Spleen (tissue), 7 donors: ENCODE results near the gene NYNRIN.

Source experiments
- CTCF ChIP-seq, 11 experiments: fragments of 200-600 bp in 7 of 11; fragments of 450-650 bp in 4 of 11; sonication (generic) in 4 of 11; IDR thresholded peaks in 8 of 11; conservative IDR thresholded peaks in 3 of 11; 1 replicate in 7 of 11; 2 replicates in 4 of 11; pipeline versions ENCODE4 v1.4.0 to v1.8.0; 2016 to 2021; ENCODE audit warnings: antibody characterized with exemption in 11 of 11, inconsistent platforms in 4 of 11, mild to moderate bottlenecking in 1 of 11
- POLR2AphosphoS5 ChIP-seq, 3 donors: sonication (generic); formaldehyde crosslinking; IDR thresholded peaks; one replicate each; pipeline ENCODE4 v1.5.1; 2017; ENCODE audit warnings: antibody characterized with exemption in 3 of 3
- donor health status: DM: no; HTN: no; CAD: no; lungs with moderate emphysema.
- donor health status: DM: no; HTN: no; CAD: no.
- donor health status: DM: no; HTN: no; CAD: no.

DNA sequence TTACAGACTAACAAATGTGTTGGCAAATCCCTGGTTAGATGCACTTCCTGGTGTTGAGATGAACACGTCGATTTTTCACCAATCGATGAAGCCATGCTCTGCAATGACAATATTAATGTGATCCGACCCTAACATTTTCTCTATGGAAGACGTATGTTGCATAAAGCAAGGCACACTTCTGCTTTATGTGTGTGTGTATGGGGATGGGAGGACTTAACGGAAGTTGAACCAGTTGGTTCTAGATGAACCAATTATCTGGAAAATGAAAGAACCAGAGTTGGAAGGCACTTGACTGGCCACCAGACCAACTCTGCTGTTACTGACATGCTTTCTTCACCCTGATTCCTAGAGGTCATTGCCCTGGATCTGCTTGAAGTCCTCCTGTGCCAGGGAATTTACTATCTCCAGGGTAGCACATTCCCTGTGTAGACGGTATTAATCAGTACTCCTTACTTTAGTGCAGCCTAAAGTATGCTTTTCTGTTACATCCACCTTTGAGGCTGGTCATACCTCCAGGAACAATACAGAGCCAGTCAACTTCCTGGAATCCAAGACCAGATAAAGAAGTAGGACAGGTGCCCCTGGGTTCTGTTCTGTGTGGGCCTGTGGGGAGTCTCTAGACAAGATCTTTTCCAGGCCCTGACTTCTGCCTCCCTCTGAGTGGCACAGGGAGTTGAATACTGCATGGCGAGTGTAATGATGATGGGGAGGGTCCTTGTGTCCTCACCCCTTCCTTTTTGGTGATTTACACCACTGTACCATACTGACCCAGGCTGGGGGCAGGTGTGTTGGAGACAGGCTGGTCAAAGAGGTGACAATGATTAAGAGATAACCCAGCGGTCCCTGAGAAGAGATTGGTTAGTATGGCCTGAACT is 39.7 kb downstream of the NYNRIN start:
- TF ChIP-seq CTCF (IDR thresholded peaks at IDR 0.05 in 8 of 11, conservative IDR thresholded peaks at IDR 0.05 in 3 of 11) (no peak), POLR2AphosphoS5 (IDR thresholded peaks at IDR 0.05) (no peak)
